Right cardiac atrium (tissue), 5 donors: Measurements from ENCODE around the gene LTN1. TPM values are rescaled to one million over a fixed set of nuclear protein-coding genes. Genes with fewer than 3 reads are reported as not detected.
"Not testable (repeated sequence)": the region's sequence is repeated elsewhere in the genome, so short reads cannot be mapped to it uniquely, and the experiment has no call there.

Experiments used
- ATAC-seq, 2 donors: fragments of 200-7000 bp; cut with Tn5 transposase; one replicate each; pipeline versions ENCODE4 v1.8.0 to v1.9.1; 2020; ENCODE audit warnings: moderate library complexity in 2 of 2, mild to moderate bottlenecking in 1 of 2
- DNase-seq, 3 donors: peaks; one replicate each; pipeline ENCODE4 v3.0.0-alpha.2; 2020
- H3K27ac ChIP-seq: one replicate; pipeline ENCODE4 v1.5.1; 2013; ENCODE audit warnings: mild to moderate bottlenecking, low read length, control low read depth, moderate library complexity
- H3K27me3 ChIP-seq: one replicate; pipeline ENCODE4 v1.6.1; 2013; ENCODE audit not compliant: control insufficient read depth, insufficient read depth
- H3K4me1 ChIP-seq: one replicate; pipeline ENCODE4 v1.6.1; 2013; ENCODE audit warnings: low read length; ENCODE audit not compliant: control insufficient read depth, insufficient read depth
- H3K4me3 ChIP-seq: one replicate; pipeline ENCODE4 v1.5.1; 2013; ENCODE audit warnings: low read length, control low read depth
- H3K9me3 ChIP-seq: one replicate; pipeline ENCODE4 v1.6.1; 2013; ENCODE audit warnings: low read length; ENCODE audit not compliant: control insufficient read depth
- WGBS: extraction: QIAGEN DNeasy Blood & Tissue Kit; methylation state at CpG from one replicate; pipeline ENCODE4 v1.1.7; 2013; 5-methylcytosine and 5-hydroxymethylcytosine counted together
- intact Hi-C, 4 donors: fragments of 100-400 bp; cut with DNase I; formaldehyde crosslinking; loops; one replicate each; pipeline versions ENCODE4 v1.11.0 to v1.14.0; 2022 to 2023
- polyA plus RNA-seq: library from polyadenylated mRNA; stranded (reverse); fragments of 200-250 nt; gene quantifications from one replicate; pipeline ENCODE4 v1.2.3, GENCODE V29; 2013
- total RNA-seq, 4 donors: library from RNA; stranded (reverse); fragmentation: NEBNext Ultra II Directional; extraction: Animal tissue kit (Norgen Biotek cat#: 25700); gene quantifications; one replicate each; pipeline ENCODE4 v1.2.1, GENCODE V29; 2021
- donor health status: healthy with polysubstance abuse.
- donor health status: DM: no; HTN: yes; CAD: no.
- donor health status: DM: no; HTN: no; CAD: no.
- donor health status: DM: no; HTN: yes; CAD: no; lungs with severe emphysema.
- donor health status: DM: yes; HTN: yes; CAD: no.

Gene LTN1
- total and polyA plus RNA-seq, 5 donors, result 4.8 to 20.0 (median 18.2) TPM

- 66% methylated on average over 6 of the region's 6 CpGs for WGBS
- ATAC-seq, result no peak
- intact Hi-C loops, result no loop called here
- Histone ChIP-seq H3K4me1 (peaks cover 3% of the 10 kb centered on the region), H3K9me3 (no peaks in the 10 kb centered on the region), H3K27me3 (no peaks in the 10 kb centered on the region), H3K4me3 (peak overlapping the region; percentile 54), H3K27ac (no peak overlapping the region)
- DNase-seq, result no peak
Measured at GRCh38 chr21:29017639-29018237, 25.1 kb upstream of the LTN1 start.

GRCh38 chr21:29011236-29011635 lies 18.6 kb upstream of the LTN1 start:
- H3K27ac ChIP-seq, H3K4me3 ChIP-seq, H3K27me3 ChIP-seq, H3K9me3 ChIP-seq, H3K4me1 ChIP-seq, intact Hi-C loops, ATAC-seq: not testable (repeated sequence)
- WGBS, result 96% methylated on average over 18 of the region's 30 CpGs
- peak in 1 of 3 donors; percentile 45 for DNase-seq

- H3K27ac ChIP-seq, result no peak overlapping the region
- intact Hi-C loops, result no loop called here
- no peaks in the 10 kb centered on the region for H3K27me3 ChIP-seq
- ATAC-seq (no peak), DNase-seq (no peak)
- WGBS, result 79% methylated on average over 3 of the region's 3 CpGs
- H3K4me1 ChIP-seq, result no peaks in the 10 kb centered on the region
- no peaks in the 10 kb centered on the region for H3K9me3 ChIP-seq
- H3K4me3 ChIP-seq, result no peak overlapping the region
Measured at GRCh38 chr21:29008367-29008766, 15.7 kb upstream of the LTN1 start.

GRCh38 chr21:29007810-29008209 lies 15.1 kb upstream of the LTN1 start:
- no peaks in the 10 kb centered on the region for H3K27me3 ChIP-seq
- no peak overlapping the region for H3K27ac ChIP-seq
- 73% methylated on average over 3 of the region's 3 CpGs for WGBS
- H3K9me3 ChIP-seq, result no peaks in the 10 kb centered on the region
- no peaks in the 10 kb centered on the region for H3K4me1 ChIP-seq
- DNase-seq (no peak), ATAC-seq (no peak)
- intact Hi-C loops, result no loop called here
- H3K4me3 ChIP-seq, result no peak overlapping the region

GRCh38 chr21:29007135-29007534 lies 14.5 kb upstream of the LTN1 start:
- no peaks in the 10 kb centered on the region for H3K9me3 ChIP-seq
- no peaks in the 10 kb centered on the region for H3K4me1 ChIP-seq
- no peaks in the 10 kb centered on the region for H3K27me3 ChIP-seq
- DNase-seq (no peak), ATAC-seq (no peak)
- intact Hi-C loops, result no loop called here
- H3K27ac ChIP-seq, result no peak overlapping the region
- H3K4me3 ChIP-seq, result no peak overlapping the region
- 91% methylated on average over 3 of the region's 3 CpGs for WGBS

GRCh38 chr21:29005696-29006095 lies 13.0 kb upstream of the LTN1 start:
- ATAC-seq (no peak), DNase-seq (no peak)
- Histone ChIP-seq H3K9me3 (no peaks in the 10 kb centered on the region), H3K4me1 (no peaks in the 10 kb centered on the region), H3K27ac (no peak overlapping the region), H3K4me3 (no peak overlapping the region), H3K27me3 (no peaks in the 10 kb centered on the region)
- 92% methylated on average over 6 of the region's 6 CpGs for WGBS
- intact Hi-C loops, result no loop called here

GRCh38 chr21:29002442-29003144 lies 9.9 kb upstream of the LTN1 start:
- under 1% methylated on average over 41 of the region's 41 CpGs for WGBS
- DNase-seq (peak; percentile 97 to 98 (median 98)), ATAC-seq (peak; percentile 100)
- intact Hi-C loops, result no loop called here
- peak overlapping the region; percentile 71 for H3K4me3 ChIP-seq
- no peaks in the 10 kb centered on the region for H3K9me3 ChIP-seq
- H3K27me3 ChIP-seq, result no peaks in the 10 kb centered on the region
- peak overlapping the region; percentile 98 for H3K27ac ChIP-seq
- no peaks in the 10 kb centered on the region for H3K4me1 ChIP-seq

GRCh38 chr21:28993293-28993629 lies 584 bp upstream of the LTN1 start:
- WGBS, result 46% methylated on average over 4 of the region's 4 CpGs
- DNase-seq, result no peak
- intact Hi-C loops, result no loop called here
- ATAC-seq, result no peak
- H3K4me1 ChIP-seq, result no peaks in the 10 kb centered on the region
- H3K27ac ChIP-seq, result peak overlapping the region; percentile 69
- no peaks in the 10 kb centered on the region for H3K9me3 ChIP-seq
- H3K27me3 ChIP-seq, result no peaks in the 10 kb centered on the region
- H3K4me3 ChIP-seq, result peak overlapping the region; percentile 51

GRCh38 chr21:28991861-28992525 lies 684 bp downstream of the LTN1 start:
- H3K27ac ChIP-seq, result peak overlapping the region; percentile 76
- 7% methylated on average over 14 of the region's 14 CpGs for WGBS
- intact Hi-C loops, result no loop called here
- no peak for DNase-seq
- H3K27me3 ChIP-seq, result no peaks in the 10 kb centered on the region
- no peaks in the 10 kb centered on the region for H3K4me1 ChIP-seq
- H3K4me3 ChIP-seq, result peak overlapping the region; percentile 84
- peak in 1 of 2 donors; percentile 15 for ATAC-seq
- H3K9me3 ChIP-seq, result no peaks in the 10 kb centered on the region

GRCh38 chr21:28988146-28988545 lies 4.5 kb downstream of the LTN1 start:
- H3K4me1 ChIP-seq, ATAC-seq, H3K27ac ChIP-seq, DNase-seq, H3K27me3 ChIP-seq, H3K4me3 ChIP-seq, H3K9me3 ChIP-seq, intact Hi-C loops: not testable (repeated sequence)
- 96% methylated on average over 6 of the region's 6 CpGs for WGBS

GRCh38 chr21:28986677-28987076 lies 6.0 kb downstream of the LTN1 start:
- peak; percentile 75 to 80 for ATAC-seq
- no peak for DNase-seq
- Histone ChIP-seq H3K27ac (no peak overlapping the region), H3K27me3 (no peaks in the 10 kb centered on the region), H3K4me3 (no peak overlapping the region), H3K9me3 (no peaks in the 10 kb centered on the region), H3K4me1 (no peaks in the 10 kb centered on the region)
- 58% methylated on average over 4 of the region's 4 CpGs for WGBS
- intact Hi-C loops, result no loop called here
